ENCODE results near the gene PXN.

- TF ChIP-seq GATA2 (IDR thresholded peaks at IDR 0.05; ENCODE audit: low read depth, low read length) (no peak), GATA3 (IDR thresholded peaks at IDR 0.05; ENCODE audit: low read depth, low read length) (no peak)
Observed at GRCh38 chr12:120190985-120191480, 74.5 kb downstream of the PXN start.

All from SH-SY5Y (cell line).